Activated CD4-positive, CD25-positive, alpha-beta regulatory T cell (primary cell): Measurements from ENCODE around the gene ZNF44.

ENCODE experiments used
- DNase-seq, 4 experiments: peaks; one replicate each; lab custom pipeline; 2025; lab: John Stamatoyannopoulos, UW

Gene ZNF44

GRCh38 chr19:12261554-12261953 lies 33.1 kb downstream of the ZNF44 start:
- DNase-seq: no peak

- no peak for DNase-seq
These were observed 33.8 kb downstream of the ZNF44 start for GRCh38 chr19:12260861-12261260.

GRCh38 chr19:12260236-12260635 lies 34.4 kb downstream of the ZNF44 start:
- no peak for DNase-seq

- DNase-seq: no peak
These were observed 39.3 kb downstream of the ZNF44 start for GRCh38 chr19:12255372-12255771.

GRCh38 chr19:12247644-12248222 lies 47.0 kb downstream of the ZNF44 start:
- DNase-seq: no peak

GRCh38 chr19:12244370-12244769 lies 50.3 kb downstream of the ZNF44 start:
- DNase-seq: no peak

GRCh38 chr19:12237143-12237839 lies 57.4 kb downstream of the ZNF44 start:
- no peak for DNase-seq

- DNase-seq: no peak
These were observed 61.7 kb downstream of the ZNF44 start for GRCh38 chr19:12232961-12233360.

GRCh38 chr19:12230751-12231733 lies 63.6 kb downstream of the ZNF44 start:
- DNase-seq: no peak

- no peak for DNase-seq
These were observed 64.7 kb downstream of the ZNF44 start for GRCh38 chr19:12229990-12230389.

GRCh38 chr19:12224676-12225075 lies 70.0 kb downstream of the ZNF44 start:
- DNase-seq: no peak

GRCh38 chr19:12222980-12223630 lies 71.6 kb downstream of the ZNF44 start:
- no peak for DNase-seq
